Vagina (tissue), 2 donors: ENCODE data around the gene BLACAT1.

Experiments used
- POLR2A ChIP-seq, 2 donors: fragments of 450-650 bp; IDR thresholded peaks; one replicate each; pipeline ENCODE4 v1.6.1; 2017; ENCODE audit warnings: antibody characterized with exemption in 2 of 2, mild to moderate bottlenecking in 2 of 2, moderate library complexity in 2 of 2
- POLR2AphosphoS5 ChIP-seq, 2 donors: sonication (generic); formaldehyde crosslinking; IDR thresholded peaks; one replicate each; pipeline ENCODE4 v1.9.0; 2017; ENCODE audit warnings: antibody characterized with exemption in 2 of 2, mild to moderate bottlenecking in 2 of 2, low read depth in 1 of 2; ENCODE audit not compliant: insufficient read depth in 1 of 2
- TF ChIP-seq, protein P1 (sequence below), 3 experiments: fragments of 450-650 bp in 2 of 3; fragments of 200-600 bp in 1 of 3; sonication (generic) in 1 of 3; IDR thresholded peaks; one replicate each; pipeline ENCODE4 v1.5.1; 2017 to 2019; ENCODE audit warnings: antibody characterized with exemption in 3 of 3, mild to moderate bottlenecking in 2 of 3, moderate library complexity in 2 of 3

DNA sequence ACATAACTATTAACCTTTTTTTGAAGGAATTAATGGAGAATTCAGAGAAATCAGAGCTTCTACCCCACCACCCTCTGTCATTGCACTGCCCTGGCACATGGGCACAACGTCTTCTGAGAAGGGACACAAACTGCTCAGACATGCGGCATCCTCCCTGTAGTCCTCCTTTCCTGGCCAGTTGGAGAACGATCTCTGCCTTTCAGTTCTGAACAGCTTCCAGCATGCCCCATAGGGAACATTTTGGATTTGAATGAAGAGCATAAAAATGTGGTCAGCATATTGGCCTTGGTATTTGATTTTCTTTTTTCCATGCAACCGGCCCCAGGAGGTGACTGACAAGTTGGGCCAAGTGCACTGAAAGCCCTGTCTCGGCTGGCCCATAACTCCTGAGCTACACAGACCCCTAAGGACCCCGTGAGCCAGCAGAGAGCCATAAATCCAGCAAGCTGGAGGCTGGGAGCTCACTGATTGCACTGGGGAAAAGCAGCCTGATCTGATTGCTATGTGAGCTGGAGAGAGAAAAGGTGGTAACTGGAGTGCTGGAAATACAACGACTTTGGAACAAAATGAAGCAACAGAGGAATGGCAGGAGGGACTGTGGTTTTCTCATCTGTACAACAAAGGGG is 10.9 kb upstream of the BLACAT1 start:
- TF ChIP-seq, protein P1, sequence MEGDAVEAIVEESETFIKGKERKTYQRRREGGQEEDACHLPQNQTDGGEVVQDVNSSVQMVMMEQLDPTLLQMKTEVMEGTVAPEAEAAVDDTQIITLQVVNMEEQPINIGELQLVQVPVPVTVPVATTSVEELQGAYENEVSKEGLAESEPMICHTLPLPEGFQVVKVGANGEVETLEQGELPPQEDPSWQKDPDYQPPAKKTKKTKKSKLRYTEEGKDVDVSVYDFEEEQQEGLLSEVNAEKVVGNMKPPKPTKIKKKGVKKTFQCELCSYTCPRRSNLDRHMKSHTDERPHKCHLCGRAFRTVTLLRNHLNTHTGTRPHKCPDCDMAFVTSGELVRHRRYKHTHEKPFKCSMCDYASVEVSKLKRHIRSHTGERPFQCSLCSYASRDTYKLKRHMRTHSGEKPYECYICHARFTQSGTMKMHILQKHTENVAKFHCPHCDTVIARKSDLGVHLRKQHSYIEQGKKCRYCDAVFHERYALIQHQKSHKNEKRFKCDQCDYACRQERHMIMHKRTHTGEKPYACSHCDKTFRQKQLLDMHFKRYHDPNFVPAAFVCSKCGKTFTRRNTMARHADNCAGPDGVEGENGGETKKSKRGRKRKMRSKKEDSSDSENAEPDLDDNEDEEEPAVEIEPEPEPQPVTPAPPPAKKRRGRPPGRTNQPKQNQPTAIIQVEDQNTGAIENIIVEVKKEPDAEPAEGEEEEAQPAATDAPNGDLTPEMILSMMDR (IDR thresholded peaks at IDR 0.05): no peak
- TF ChIP-seq POLR2AphosphoS5 (IDR thresholded peaks at IDR 0.05; ENCODE audit: insufficient read depth in 1 of 2, low read depth in 1 of 2): no peak
- no peak for TF ChIP-seq POLR2A (IDR thresholded peaks at IDR 0.05)
